HG03354 (cell line): ENCODE data around the gene BABAM2.

Experiments used
- ATAC-seq: cut with Tn5 transposase; IDR thresholded peaks from one replicate; pipeline ENCODE4 v1.9.1; 2021; ENCODE audit warnings: mild to moderate bottlenecking; ENCODE audit not compliant: unreplicated experiment, poor library complexity, severe bottlenecking

Gene BABAM2

GRCh38 chr2:28373854-28374253, 483.3 kb downstream of the BABAM2 start:
- ATAC-seq, result no peak

DNA sequence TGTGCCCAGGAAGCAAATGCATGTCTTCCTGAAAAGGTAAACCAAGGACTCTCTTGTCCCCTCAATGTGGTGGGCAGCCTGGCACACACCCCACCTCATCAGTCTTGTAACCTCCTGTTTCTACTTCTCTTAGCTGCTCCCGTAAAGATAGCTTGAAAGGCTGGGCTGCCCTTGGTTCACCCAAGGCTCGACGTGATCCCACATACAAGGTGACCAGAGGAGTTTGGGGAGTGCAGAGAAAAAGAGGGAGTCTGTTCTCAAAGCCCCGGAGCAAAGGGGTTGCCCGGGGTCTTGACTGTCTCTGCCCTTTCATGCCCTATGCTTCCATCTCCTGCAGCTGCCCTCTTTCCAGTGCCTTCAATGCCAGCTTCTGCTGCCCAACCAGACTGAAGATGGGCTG, 483.8 kb downstream of the BABAM2 start:
- ATAC-seq, result no peak

- no peak for ATAC-seq
Measured at GRCh38 chr2:28375236-28375635, 484.7 kb downstream of the BABAM2 start.

DNA sequence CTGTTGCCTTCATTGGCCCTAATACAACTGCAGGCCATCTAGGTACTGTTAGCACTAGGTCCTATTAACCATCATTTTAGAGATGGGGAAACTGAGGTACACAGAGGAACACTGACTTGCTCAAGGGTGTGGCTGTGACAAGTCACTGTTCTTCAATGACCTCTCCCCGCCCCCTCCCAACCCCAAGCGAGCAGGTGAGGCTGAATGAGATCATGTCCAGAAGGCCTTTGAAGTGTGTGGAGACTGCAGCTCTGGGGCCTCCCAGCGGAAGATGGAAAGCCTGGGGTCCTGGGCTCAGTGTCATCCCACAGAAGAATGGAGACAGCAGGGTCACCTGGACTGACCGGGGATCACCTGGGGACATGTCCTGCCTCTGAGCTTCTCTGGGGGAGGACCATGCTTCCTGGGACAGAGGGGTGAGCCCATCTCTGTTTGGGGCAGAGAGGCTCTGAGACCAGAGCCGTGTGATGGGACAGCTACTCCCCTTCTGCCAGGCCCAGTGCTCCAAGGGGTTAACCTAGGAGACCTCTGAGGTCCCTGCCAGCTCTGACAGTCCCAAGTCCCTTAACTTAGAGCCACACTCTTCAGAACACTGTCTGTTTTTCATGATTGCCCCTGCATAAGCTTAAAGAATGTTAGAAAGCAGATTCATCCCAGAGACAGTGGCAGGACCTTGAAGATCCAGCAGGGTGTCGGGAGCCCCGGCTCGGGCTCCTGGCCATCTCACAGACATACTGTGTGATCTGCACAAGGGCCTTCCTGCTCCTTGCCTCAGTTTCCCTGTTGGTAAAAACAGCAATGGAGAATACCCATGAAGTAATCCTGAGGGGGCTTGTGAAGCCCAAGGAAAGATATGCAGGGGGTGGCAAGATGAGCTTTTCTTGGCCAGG, 485.5 kb downstream of the BABAM2 start:
- ATAC-seq, result no peak

- ATAC-seq, result no peak
Measured at GRCh38 chr2:28377195-28377816, 486.8 kb downstream of the BABAM2 start.

DNA sequence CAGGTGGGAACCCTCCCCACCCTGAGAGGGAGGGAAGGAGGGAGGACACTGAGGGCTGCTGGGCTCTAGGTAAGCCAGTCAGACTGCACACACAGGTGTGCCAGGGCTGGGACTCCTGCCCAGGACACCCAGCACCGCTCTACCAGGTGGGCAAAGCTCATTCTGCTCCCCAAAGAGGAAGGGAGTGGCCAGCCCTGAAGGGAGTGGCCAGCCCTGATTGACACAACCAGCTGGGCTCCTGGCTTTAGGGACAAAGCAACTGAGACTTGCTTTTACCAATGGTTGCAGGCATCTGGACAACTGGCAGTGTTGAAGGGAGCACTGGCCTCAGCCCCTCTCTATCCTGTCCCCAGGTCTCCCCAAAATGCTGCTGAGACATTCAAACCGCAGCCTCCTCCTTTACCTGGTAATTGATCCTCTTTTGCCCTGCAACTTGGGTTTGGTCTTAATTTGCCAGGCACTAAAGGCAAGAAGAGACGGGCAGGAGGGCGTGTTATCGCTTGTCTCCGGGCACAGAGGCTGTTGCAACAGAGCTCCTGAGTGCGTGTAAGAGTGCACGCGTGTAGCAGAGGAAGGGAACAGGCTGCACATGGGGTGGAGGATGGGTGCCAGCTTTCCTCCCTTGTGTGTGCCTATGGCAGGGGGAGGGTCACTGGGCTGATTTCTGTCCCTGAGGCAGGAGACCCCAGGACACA, 487.6 kb downstream of the BABAM2 start:
- no peak for ATAC-seq

GRCh38 chr2:28378679-28379584, 488.4 kb downstream of the BABAM2 start:
- no peak for ATAC-seq

DNA sequence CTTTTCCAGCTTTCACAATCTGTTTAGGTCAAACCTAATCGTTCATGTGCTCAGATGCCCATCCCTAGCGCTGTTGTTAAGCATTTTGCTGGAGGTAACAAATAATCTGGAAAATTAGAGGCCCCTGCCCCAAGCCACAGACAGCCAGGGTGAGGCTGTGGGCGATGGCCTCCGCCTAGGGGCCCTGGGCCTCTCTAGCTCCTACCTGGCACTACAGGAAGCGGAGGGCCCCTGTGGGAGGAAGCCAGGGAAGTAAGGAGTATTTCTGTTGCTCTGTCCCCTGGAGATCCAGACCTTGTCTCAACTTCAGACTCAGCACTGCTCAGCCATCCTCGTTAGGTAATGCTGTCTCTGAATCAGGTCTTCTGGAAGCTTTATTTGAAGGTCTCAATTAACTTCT, 489.7 kb downstream of the BABAM2 start:
- ATAC-seq, result no peak

DNA sequence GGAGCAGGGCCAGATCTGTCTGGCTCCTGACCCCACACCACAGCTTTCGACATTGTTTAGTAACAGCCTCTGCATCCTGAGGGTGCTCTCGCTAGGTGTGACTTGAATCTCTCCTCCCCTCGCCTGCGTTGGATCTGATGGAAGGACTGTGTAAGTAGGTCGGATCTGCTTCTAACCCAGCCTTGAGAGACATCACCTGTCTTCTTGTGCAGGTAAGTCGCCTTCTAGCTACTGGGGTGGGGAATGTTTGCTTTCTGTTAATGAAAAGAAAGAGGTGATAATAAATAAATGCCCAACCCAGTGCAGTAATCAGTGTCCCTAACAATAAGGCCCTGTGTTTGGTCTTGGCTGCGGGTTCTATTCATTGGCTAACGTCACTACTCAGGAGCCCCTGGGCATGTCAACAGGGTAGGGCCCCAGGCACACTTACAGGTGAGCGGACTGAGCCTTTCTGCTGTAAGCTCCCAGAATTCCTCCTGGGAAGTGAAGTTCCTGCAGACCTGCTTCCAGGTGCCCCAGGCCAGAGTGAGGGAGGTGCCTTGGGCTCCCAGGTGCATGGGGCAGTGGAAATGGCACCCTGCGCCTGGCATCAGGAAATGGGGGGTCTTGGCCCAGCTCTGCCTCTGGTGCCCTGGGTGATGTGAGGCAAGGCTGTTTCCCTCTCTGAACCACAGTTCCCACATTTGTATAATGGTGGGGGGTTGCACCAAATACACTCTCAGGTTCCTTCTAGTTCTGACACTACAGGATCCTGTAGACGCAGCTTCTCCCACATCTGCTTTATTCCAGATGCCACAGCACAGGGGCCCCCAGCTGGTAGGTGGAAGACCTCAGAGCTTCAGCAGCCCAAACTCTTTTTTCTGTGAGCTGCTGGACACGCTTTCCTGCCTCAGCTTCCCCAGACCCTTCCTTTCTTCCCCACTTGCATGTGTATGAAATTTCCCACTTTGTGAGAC, 491.0 kb downstream of the BABAM2 start:
- no peak for ATAC-seq

DNA sequence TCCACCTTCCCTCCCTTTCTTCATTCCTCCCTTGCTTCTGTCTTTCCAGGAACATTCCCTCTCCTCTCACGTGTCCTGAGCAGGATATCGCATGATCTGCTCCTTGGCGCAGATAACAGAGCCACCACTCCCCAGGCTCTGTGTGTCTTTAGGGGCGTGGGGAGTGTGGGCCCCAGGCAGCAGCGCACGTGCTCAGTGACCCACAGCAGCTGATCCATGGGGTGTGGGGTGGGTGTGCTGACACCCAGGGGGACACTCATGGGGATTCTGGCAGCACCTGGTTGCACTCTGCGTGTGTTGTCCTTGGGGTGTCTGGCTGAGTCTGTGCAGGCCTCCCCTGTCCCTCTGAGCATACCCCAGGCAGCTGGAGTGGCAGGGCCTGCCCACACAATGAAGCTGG, 492.2 kb downstream of the BABAM2 start:
- no peak for ATAC-seq

- no peak for ATAC-seq
Measured at GRCh38 chr2:28387082-28387960, 496.8 kb downstream of the BABAM2 start.
